PC-3 (cell line): Measurements from ENCODE around the gene ARL4A.
A peak's percentile ranks its signal among the peaks of the same experiment; 100 is the strongest.

Source experiments
- EZH2 ChIP-seq: fragments of 300-600 bp; sonication (generic); IDR thresholded peaks from one replicate; pipeline ENCODE4 v1.6.1; 2017; ENCODE audit warnings: antibody characterized with exemption, mild to moderate bottlenecking, low read length; ENCODE audit not compliant: unreplicated experiment
- TF ChIP-seq, protein P1 (sequence below): fragments of 300-600 bp; sonication (generic); conservative IDR thresholded peaks from 2 replicates; pipeline ENCODE4 v1.5.1; 2017; ENCODE audit warnings: antibody characterized with exemption, low read depth, mild to moderate bottlenecking, low read length

DNA sequence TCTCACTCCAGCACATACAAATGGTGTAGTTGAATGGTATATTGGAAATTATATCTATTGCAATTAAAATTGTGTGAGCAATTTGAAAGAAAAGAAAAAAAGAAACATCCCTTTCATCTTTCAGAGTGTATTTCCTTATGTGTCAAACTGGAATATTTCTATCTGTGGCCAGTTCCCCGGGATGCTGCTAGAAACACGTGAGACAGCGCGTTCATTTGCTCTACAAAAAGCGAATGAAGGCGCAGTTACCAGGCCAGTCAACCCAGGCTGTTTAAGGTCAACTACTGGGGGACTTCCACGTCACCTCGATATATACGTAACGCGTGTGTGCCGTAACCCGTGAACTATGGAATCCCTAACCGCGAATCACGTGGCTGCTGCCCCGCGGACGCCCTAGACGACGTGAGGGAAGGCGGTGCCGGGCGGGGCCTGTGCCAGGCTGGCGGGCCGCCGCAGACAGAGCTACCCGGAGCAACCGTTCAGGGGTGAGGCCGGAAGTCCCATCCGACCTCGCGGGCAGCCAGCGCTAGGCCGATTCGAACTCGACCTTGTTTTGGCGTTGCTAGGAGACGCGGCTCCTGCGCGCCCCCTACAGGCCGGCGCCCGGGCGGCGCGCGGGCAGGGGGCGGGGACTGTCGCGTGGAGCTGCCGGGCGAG, 1.1 kb upstream of the ARL4A start:
- no peak for TF ChIP-seq EZH2
- TF ChIP-seq, protein P1, sequence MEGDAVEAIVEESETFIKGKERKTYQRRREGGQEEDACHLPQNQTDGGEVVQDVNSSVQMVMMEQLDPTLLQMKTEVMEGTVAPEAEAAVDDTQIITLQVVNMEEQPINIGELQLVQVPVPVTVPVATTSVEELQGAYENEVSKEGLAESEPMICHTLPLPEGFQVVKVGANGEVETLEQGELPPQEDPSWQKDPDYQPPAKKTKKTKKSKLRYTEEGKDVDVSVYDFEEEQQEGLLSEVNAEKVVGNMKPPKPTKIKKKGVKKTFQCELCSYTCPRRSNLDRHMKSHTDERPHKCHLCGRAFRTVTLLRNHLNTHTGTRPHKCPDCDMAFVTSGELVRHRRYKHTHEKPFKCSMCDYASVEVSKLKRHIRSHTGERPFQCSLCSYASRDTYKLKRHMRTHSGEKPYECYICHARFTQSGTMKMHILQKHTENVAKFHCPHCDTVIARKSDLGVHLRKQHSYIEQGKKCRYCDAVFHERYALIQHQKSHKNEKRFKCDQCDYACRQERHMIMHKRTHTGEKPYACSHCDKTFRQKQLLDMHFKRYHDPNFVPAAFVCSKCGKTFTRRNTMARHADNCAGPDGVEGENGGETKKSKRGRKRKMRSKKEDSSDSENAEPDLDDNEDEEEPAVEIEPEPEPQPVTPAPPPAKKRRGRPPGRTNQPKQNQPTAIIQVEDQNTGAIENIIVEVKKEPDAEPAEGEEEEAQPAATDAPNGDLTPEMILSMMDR = peak; percentile 63
